K562 (cell line): Measurements from ENCODE around the gene NARF. TPM values are rescaled to one million over a fixed set of nuclear protein-coding genes. Genes with fewer than 3 reads are reported as not detected.
A peak's percentile ranks its signal among the peaks of the same experiment; 100 is the strongest.

Experiments used
- ATF7 ChIP-seq: fragments of 450-650 bp; IDR thresholded peaks from 2 replicates; pipeline ENCODE4 v1.7.1; 2014; ENCODE audit warnings: mild to moderate bottlenecking, moderate library complexity
- DPF2 ChIP-seq: fragments of 450-650 bp; IDR thresholded peaks from 2 replicates; pipeline ENCODE4 v1.6.1; 2016
- HMGXB4 ChIP-seq: sonication (generic); formaldehyde crosslinking; IDR thresholded peaks from 2 replicates; pipeline ENCODE4 v1.8.1; 2023; ENCODE audit warnings: mild to moderate bottlenecking, missing genetic modification reagents
- KDM4B ChIP-seq, 2 experiments: fragments of 450-650 bp in 1 of 2; sonication (generic) in 1 of 2; IDR thresholded peaks; 2 replicates each; pipeline ENCODE4 v1.6.1; 2016 to 2017; ENCODE audit warnings: borderline replicate concordance in 2 of 2, antibody characterized with exemption in 1 of 2, low read depth in 1 of 2, mild to moderate bottlenecking in 1 of 2
- MIER1 ChIP-seq: fragments of 450-650 bp; IDR thresholded peaks from 2 replicates; pipeline ENCODE4 v1.6.1; 2016; ENCODE audit warnings: antibody characterized with exemption, mild to moderate bottlenecking, low read depth
- NFIC ChIP-seq: fragments of 450-650 bp; IDR thresholded peaks from 2 replicates; pipeline ENCODE4 v1.6.1; 2017; ENCODE audit warnings: mild to moderate bottlenecking, inconsistent platforms
- PHF8 ChIP-seq: fragments of 200-600 bp; sonication (generic); IDR thresholded peaks from 2 replicates; pipeline ENCODE4 v1.6.1; 2012; ENCODE audit warnings: mixed run types, mild to moderate bottlenecking, inconsistent platforms, low read length, moderate library complexity, borderline replicate concordance
- RAD21 ChIP-seq, 2 experiments: fragments of 250-450 bp in 1 of 2; fragments of 450-650 bp in 1 of 2; sonication (Bioruptor Pico) in 1 of 2; formaldehyde crosslinking in 1 of 2; IDR thresholded peaks in 1 of 2; conservative IDR thresholded peaks in 1 of 2; 2 replicates each; pipeline versions ENCODE4 v1.4.0 to v1.8.0; 2020 to 2022; ENCODE audit warnings: mild to moderate bottlenecking in 2 of 2, moderate library complexity in 1 of 2
- RBFOX2 ChIP-seq: fragments of 200-400 bp; formaldehyde crosslinking; IDR thresholded peaks from 2 replicates; pipeline ENCODE4 v1.6.1; 2017; ENCODE audit warnings: low read depth, mild to moderate bottlenecking, low read length, moderate library complexity
- RBM34 ChIP-seq: fragments of 200-400 bp; formaldehyde crosslinking; IDR thresholded peaks from 2 replicates; pipeline ENCODE4 v1.6.1; 2018; ENCODE audit warnings: low read length, borderline replicate concordance; ENCODE audit not compliant: insufficient read depth
- SIN3A ChIP-seq, 2 experiments: fragments of 150-350 bp in 1 of 2; IDR thresholded peaks; 2 replicates each; pipeline ENCODE4 v1.6.1; 2011 to 2016; ENCODE audit warnings: borderline replicate concordance in 2 of 2, low read depth in 2 of 2, low read length in 2 of 2, mild to moderate bottlenecking in 2 of 2, moderate library complexity in 2 of 2; ENCODE audit not compliant: control insufficient read depth in 1 of 2
- SMC3 ChIP-seq: conservative IDR thresholded peaks from 2 replicates; pipeline ENCODE4 v1.6.1; 2011; ENCODE audit warnings: low read depth, low read length, improper control_type of control experiment; ENCODE audit not compliant: insufficient read depth
- XRCC5 ChIP-seq: fragments of 200-400 bp; formaldehyde crosslinking; IDR thresholded peaks from 2 replicates; pipeline ENCODE4 v1.6.1; 2017; ENCODE audit warnings: low read depth, mild to moderate bottlenecking, low read length
- ZNF644 ChIP-seq: fragments of 200-800 bp; sonication (Bioruptor generic); IDR thresholded peaks from 2 replicates; pipeline ENCODE4 v1.6.1; 2016; ENCODE audit warnings: low read depth, missing genetic modification characterization, missing compliant biosample characterization
- polyA plus RNA-seq, 8 experiments: library from polyadenylated mRNA; depleted of rRNA in 4 of 8; stranded (reverse) in 5 of 8; unstranded in 3 of 8; fragments of >200 nt; fragmentation: Nextera tagmentation in 2 of 8; fragmentation: Illumina TruSeq in 1 of 8; extraction: Ambion mirVana in 2 of 8; extraction: Trizol in 1 of 8; gene quantifications; 2 replicates each; pipeline versions ENCODE4 v1.2.1 to v1.2.3, GENCODE V29; 2011 to 2014; ENCODE audit warnings: inconsistent platforms in 1 of 8, missing spikeins in 1 of 8
- total RNA-seq, 7 experiments: library from RNA; depleted of rRNA in 6 of 7; stranded (reverse); fragments of >200 nt in 6 of 7; fragmentation: Illumina TruSeq in 2 of 7; extraction: Trizol in 2 of 7; gene quantifications; 2 replicates each; pipeline versions ENCODE4 v1.2.1 to v1.2.3, GENCODE V29; 2011 to 2021; ENCODE audit warnings: low replicate concordance in 1 of 7
- TF ChIP-seq, protein P1 (sequence below), 2 experiments: fragments of 450-650 bp; formaldehyde crosslinking in 1 of 2; IDR thresholded peaks; 2 replicates each; pipeline versions ENCODE4 v1.4.0 to v1.6.1; 2014 to 2020; ENCODE audit warnings: mild to moderate bottlenecking in 2 of 2, borderline replicate concordance in 1 of 2, low read depth in 1 of 2

NARF gene
- total and polyA plus RNA-seq, 9 of the 15 experiments (the other 6 are each of a cell fraction or from before 2014, with no cell fraction given) = 60.4 to 423 (median 132) TPM

DNA sequence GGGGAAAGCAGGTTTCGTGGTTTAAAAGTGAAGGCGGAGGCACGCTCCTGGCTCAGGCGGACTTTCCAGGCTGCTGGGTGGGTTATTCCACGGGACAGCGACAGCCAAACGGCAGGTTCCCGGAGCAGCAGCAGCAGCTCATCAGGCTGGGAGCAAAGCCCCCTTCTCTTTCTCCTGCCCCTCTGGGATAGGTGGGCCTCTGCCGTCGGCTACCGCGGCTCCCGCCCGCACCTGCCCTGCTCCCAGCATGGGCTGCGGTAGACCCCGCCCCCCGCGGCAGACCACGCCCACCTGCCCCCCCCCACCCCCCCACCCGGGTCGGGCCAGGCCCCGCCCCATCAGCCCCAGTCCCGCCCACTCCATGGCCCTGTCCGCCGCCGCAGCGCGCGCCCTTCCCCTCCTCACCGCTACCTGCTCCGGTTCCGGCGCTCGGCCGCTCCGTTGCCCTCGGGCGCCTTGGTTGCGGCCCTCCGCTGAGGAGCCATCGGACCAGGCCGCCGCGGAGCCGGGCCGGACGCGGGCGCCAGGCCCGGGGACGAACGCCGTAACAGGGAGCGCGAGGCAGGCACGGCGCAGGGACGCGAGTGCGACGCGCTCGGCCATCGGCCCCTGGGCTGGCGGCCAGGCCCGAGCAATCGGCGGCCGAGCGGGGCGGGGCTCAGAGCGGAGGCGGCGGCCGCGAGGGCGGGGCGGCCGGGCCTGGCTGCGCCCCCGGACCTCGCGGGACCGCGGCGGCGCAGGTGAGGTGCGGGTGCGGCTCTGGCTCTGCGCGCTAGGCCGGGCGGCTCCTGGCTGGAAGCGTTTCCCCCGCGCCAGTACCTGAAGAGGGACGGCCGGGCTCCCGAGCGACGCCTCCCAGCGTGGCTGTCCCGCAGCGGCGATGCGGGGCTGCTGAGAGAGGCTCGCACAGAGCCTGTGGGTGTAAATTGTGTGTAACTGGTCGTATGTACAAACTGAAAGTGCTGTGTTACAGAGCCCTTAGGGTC lies 40.2 kb upstream of the NARF start, which contains the start of the genes HEXD and OGFOD3 (continued):
- TF ChIP-seq, protein P1, sequence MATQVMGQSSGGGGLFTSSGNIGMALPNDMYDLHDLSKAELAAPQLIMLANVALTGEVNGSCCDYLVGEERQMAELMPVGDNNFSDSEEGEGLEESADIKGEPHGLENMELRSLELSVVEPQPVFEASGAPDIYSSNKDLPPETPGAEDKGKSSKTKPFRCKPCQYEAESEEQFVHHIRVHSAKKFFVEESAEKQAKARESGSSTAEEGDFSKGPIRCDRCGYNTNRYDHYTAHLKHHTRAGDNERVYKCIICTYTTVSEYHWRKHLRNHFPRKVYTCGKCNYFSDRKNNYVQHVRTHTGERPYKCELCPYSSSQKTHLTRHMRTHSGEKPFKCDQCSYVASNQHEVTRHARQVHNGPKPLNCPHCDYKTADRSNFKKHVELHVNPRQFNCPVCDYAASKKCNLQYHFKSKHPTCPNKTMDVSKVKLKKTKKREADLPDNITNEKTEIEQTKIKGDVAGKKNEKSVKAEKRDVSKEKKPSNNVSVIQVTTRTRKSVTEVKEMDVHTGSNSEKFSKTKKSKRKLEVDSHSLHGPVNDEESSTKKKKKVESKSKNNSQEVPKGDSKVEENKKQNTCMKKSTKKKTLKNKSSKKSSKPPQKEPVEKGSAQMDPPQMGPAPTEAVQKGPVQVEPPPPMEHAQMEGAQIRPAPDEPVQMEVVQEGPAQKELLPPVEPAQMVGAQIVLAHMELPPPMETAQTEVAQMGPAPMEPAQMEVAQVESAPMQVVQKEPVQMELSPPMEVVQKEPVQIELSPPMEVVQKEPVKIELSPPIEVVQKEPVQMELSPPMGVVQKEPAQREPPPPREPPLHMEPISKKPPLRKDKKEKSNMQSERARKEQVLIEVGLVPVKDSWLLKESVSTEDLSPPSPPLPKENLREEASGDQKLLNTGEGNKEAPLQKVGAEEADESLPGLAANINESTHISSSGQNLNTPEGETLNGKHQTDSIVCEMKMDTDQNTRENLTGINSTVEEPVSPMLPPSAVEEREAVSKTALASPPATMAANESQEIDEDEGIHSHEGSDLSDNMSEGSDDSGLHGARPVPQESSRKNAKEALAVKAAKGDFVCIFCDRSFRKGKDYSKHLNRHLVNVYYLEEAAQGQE (IDR thresholded peaks at IDR 0.05; ENCODE audit: borderline replicate concordance) = peak; percentile 98
- TF ChIP-seq, protein P1 (CRISPR knock-in tag; IDR thresholded peaks at IDR 0.05; ENCODE audit: low read depth) = peak; percentile 83; the same call in 1 of the 2 replicates
- TF ChIP-seq SMC3 (0 out of 2 replicates have a peak, but pooled peaks have one; percentile 3), DPF2 (no peak), RAD21 (CRISPR knock-in tag; conservative IDR thresholded peaks at IDR 0.05 in 1 of 2, IDR thresholded peaks at IDR 0.05 in 1 of 2) (0 out of 4 replicates have a peak, but pooled peaks of 1 of the 2 experiments have one; percentile 2), HMGXB4 (peak; percentile 97), PHF8 (peak; percentile 90; the same call in 1 of the 2 replicates), RBFOX2 (peak; percentile 90), ZNF644 (tag) (0 out of 2 replicates have a peak, but pooled peaks have one; percentile 21), XRCC5 (peak; percentile 78; the same call in 1 of the 2 replicates), KDM4B (IDR thresholded peaks at IDR 0.05; ENCODE audit: borderline replicate concordance in 2 of 2, low read depth in 1 of 2) (no peak), ATF7 (peak; percentile 56; the same call in 1 of the 2 replicates), RBM34 (0 out of 2 replicates have a peak, but pooled peaks have one; percentile 58), SIN3A (IDR thresholded peaks at IDR 0.05; ENCODE audit: borderline replicate concordance in 2 of 2, control insufficient read depth in 1 of 2, low read depth in 2 of 2, low read length in 2 of 2) (peak; percentile 87 to 91), NFIC (peak; percentile 25; the same call in 1 of the 2 replicates), MIER1 (0 out of 2 replicates have a peak, but pooled peaks have one; percentile 26)
